Right lobe of liver (tissue), 4 donors: ENCODE data around the gene OR5L2.

Experiments
- POLR2A ChIP-seq: fragments of 450-650 bp; IDR thresholded peaks from one replicate; pipeline ENCODE4 v1.6.1; 2017; ENCODE audit warnings: antibody characterized with exemption, mild to moderate bottlenecking
- TF ChIP-seq, protein P1 (sequence below), 4 donors: fragments of 200-600 bp in 3 of 4; fragments of 450-650 bp in 1 of 4; IDR thresholded peaks; one replicate each; pipeline versions ENCODE4 v1.5.1 to v1.8.0; 2016 to 2022; ENCODE audit warnings: antibody characterized with exemption in 4 of 4, mild to moderate bottlenecking in 2 of 4
- donor health status: DM: no; HTN: no; CAD: no.
- donor health status: DM: no; HTN: no; CAD: no.
- donor health status: DM: no; HTN: yes; CAD: no.

- TF ChIP-seq, protein P1, sequence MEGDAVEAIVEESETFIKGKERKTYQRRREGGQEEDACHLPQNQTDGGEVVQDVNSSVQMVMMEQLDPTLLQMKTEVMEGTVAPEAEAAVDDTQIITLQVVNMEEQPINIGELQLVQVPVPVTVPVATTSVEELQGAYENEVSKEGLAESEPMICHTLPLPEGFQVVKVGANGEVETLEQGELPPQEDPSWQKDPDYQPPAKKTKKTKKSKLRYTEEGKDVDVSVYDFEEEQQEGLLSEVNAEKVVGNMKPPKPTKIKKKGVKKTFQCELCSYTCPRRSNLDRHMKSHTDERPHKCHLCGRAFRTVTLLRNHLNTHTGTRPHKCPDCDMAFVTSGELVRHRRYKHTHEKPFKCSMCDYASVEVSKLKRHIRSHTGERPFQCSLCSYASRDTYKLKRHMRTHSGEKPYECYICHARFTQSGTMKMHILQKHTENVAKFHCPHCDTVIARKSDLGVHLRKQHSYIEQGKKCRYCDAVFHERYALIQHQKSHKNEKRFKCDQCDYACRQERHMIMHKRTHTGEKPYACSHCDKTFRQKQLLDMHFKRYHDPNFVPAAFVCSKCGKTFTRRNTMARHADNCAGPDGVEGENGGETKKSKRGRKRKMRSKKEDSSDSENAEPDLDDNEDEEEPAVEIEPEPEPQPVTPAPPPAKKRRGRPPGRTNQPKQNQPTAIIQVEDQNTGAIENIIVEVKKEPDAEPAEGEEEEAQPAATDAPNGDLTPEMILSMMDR (IDR thresholded peaks at IDR 0.05): no peak
- TF ChIP-seq POLR2A: no peak
Observed at GRCh38 chr11:55849037-55849436, 22.0 kb downstream of the OR5L2 start.
